IMR-90 (cell line): Measurements from ENCODE around the gene ROBO2. TPM values are rescaled to one million over a fixed set of nuclear protein-coding genes. Genes with fewer than 3 reads are reported as not detected.

Source experiments
- ATAC-seq: fragments of 200-7000 bp; cut with Tn5 transposase; 2 replicates; pipeline ENCODE4 v1.9.1; 2020; ENCODE audit warnings: low read depth, mild to moderate bottlenecking, moderate library complexity
- BruUV-seq: library from RNA; stranded (reverse); fragments of 400-500 nt; replicated peaks from 2 replicates; lab custom pipeline; 2021; lab: Mats Ljungman, UMichigan
- CTCF ChIA-PET: fragments of 300-600 bp; formaldehyde crosslinking; extraction: SDS; loops from one replicate; lab custom pipeline; 2021; ENCODE audit warnings: antibody characterized with exemption; lab: Yijun Ruan, JAX
- POLR2A ChIA-PET: fragments of 300-600 bp; sonication (Branson Sonifier 250); formaldehyde crosslinking; loops from one replicate; lab custom pipeline; 2022; ENCODE audit warnings: antibody characterized with exemption; ENCODE audit not compliant: unreplicated experiment; lab: Charles Lee
- DNase-seq: peaks from one replicate; pipeline ENCODE4 v3.0.0; 2013
- H2AFZ ChIP-seq: replicated peaks from 2 replicates; pipeline ENCODE3; 2013; ENCODE audit warnings: low read length, mild to moderate bottlenecking; ENCODE audit not compliant: poor library complexity
- H2AK5ac ChIP-seq: 2 replicates; pipeline ENCODE4 v1.6.1; 2013; ENCODE audit warnings: low read depth, low read length, inconsistent platforms
- H2AK9ac ChIP-seq: replicated peaks from 2 replicates; pipeline ENCODE3; 2013; ENCODE audit warnings: mild to moderate bottlenecking, low read depth, low read length, moderate library complexity; ENCODE audit not compliant: poor library complexity
- H2BK120ac ChIP-seq: 2 replicates; pipeline ENCODE4 v1.6.1; 2013; ENCODE audit warnings: low read depth, low read length, inconsistent platforms
- H2BK15ac ChIP-seq: 3 replicates; pipeline ENCODE4 v1.6.1; 2013; ENCODE audit warnings: low read depth, low read length, inconsistent platforms
- H2BK20ac ChIP-seq: 2 replicates; pipeline ENCODE4 v1.6.1; 2013; ENCODE audit warnings: low read depth, mild to moderate bottlenecking, inconsistent platforms, low read length, moderate library complexity
- H2BK5ac ChIP-seq: 2 replicates; pipeline ENCODE4 v1.6.1; 2013; ENCODE audit warnings: mild to moderate bottlenecking, low read depth, low read length, inconsistent platforms; ENCODE audit not compliant: poor library complexity, severe bottlenecking
- H3K14ac ChIP-seq: replicated peaks from 2 replicates; pipeline ENCODE4 v1.6.1; 2013; ENCODE audit warnings: low read depth, low read length, inconsistent platforms
- H3K18ac ChIP-seq: 2 replicates; pipeline ENCODE4 v1.6.1; 2013; ENCODE audit warnings: low read depth, low read length, control low read depth
- H3K23ac ChIP-seq: 2 replicates; pipeline ENCODE4 v1.6.1; 2013; ENCODE audit warnings: low read depth, low read length, inconsistent platforms
- H3K27ac ChIP-seq: 2 replicates; pipeline ENCODE4 v1.5.1; 2013; ENCODE audit warnings: mild to moderate bottlenecking, control low read depth, low read length; ENCODE audit not compliant: insufficient read depth
- H3K27me3 ChIP-seq: 2 replicates; pipeline ENCODE4 v1.6.1; 2013; ENCODE audit warnings: low read length; ENCODE audit not compliant: control insufficient read depth, insufficient read depth
- H3K36me3 ChIP-seq: 2 replicates; pipeline ENCODE4 v1.6.1; 2013; ENCODE audit warnings: low read length, mixed read lengths; ENCODE audit not compliant: control insufficient read depth, insufficient read depth
- H3K4ac ChIP-seq: 2 replicates; pipeline ENCODE4 v1.6.1; 2013; ENCODE audit warnings: low read depth, low read length, inconsistent platforms
- H3K4me1 ChIP-seq: 2 replicates; pipeline ENCODE4 v1.6.1; 2013; ENCODE audit warnings: low read length, mixed read lengths; ENCODE audit not compliant: control insufficient read depth, insufficient read depth
- H3K4me2 ChIP-seq: 2 replicates; pipeline ENCODE4 v1.6.1; 2013; ENCODE audit warnings: low read depth, mild to moderate bottlenecking, control low read depth, low read length, moderate library complexity
- H3K4me3 ChIP-seq: 2 replicates; pipeline ENCODE4 v1.5.1; 2013; ENCODE audit warnings: low read depth, mild to moderate bottlenecking, control low read depth, low read length, moderate library complexity; ENCODE audit not compliant: insufficient read depth
- H3K56ac ChIP-seq: 2 replicates; pipeline ENCODE4 v1.6.1; 2013; ENCODE audit warnings: low read length, inconsistent platforms; ENCODE audit not compliant: insufficient read depth; ENCODE audit errors: extremely low read depth
- H3K79me1 ChIP-seq, 2 experiments: 2 replicates each; pipeline ENCODE4 v1.6.1; 2013; ENCODE audit warnings: low read length in 2 of 2, inconsistent platforms in 1 of 2, low read depth in 1 of 2
- H3K9ac ChIP-seq: 2 replicates; pipeline ENCODE4 v1.6.1; 2013; ENCODE audit warnings: low read depth, low read length, control low read depth
- H3K9me1 ChIP-seq: 2 replicates; pipeline ENCODE4 v1.6.1; 2013; ENCODE audit warnings: low read length, inconsistent platforms; ENCODE audit not compliant: insufficient read depth
- H3K9me3 ChIP-seq: 2 replicates; pipeline ENCODE4 v1.6.1; 2013; ENCODE audit warnings: low read length; ENCODE audit not compliant: control insufficient read depth, insufficient read depth
- H4K20me1 ChIP-seq: 2 replicates; pipeline ENCODE4 v1.6.1; 2013; ENCODE audit warnings: low read length, inconsistent platforms; ENCODE audit not compliant: insufficient read depth
- H4K5ac ChIP-seq: 2 replicates; pipeline ENCODE4 v1.6.1; 2013; ENCODE audit warnings: mild to moderate bottlenecking, low read depth, low read length, control low read depth
- H4K8ac ChIP-seq, 2 experiments: 2 replicates each; pipeline ENCODE4 v1.6.1; 2013; ENCODE audit warnings: low read depth in 2 of 2, low read length in 2 of 2, control low read depth in 1 of 2, inconsistent platforms in 1 of 2
- H4K91ac ChIP-seq: 2 replicates; pipeline ENCODE4 v1.6.1; 2013; ENCODE audit warnings: low read depth, low read length, inconsistent platforms; ENCODE audit not compliant: insufficient read depth
- CEBPB ChIP-seq: IDR thresholded peaks from 2 replicates; pipeline ENCODE4 v1.6.1; 2012; ENCODE audit warnings: low read depth, low read length, improper control_type of control experiment
- MXI1 ChIP-seq: IDR thresholded peaks from 2 replicates; pipeline ENCODE4 v1.6.1; 2012; ENCODE audit warnings: low read depth, mild to moderate bottlenecking, low read length, moderate library complexity, borderline replicate concordance
- WGBS, 2 experiments: methylation state at CpG; one replicate each; pipeline versions ENCODE4 v1.1.5 to v1.1.7; 2013; ENCODE audit warnings: missing lambda C conversion rate in 2 of 2; ENCODE audit not compliant: insufficient read length in 1 of 2; ENCODE audit errors: extremely low coverage in 2 of 2; 5-methylcytosine and 5-hydroxymethylcytosine counted together
- dilution Hi-C: fragments of 300-500 bp; cut with HindIII; formaldehyde crosslinking; loops from one replicate; pipeline ENCODE4 v1.14.3; 2018; ENCODE audit warnings: low sequenced_read_pairs; ENCODE audit not compliant: unreplicated experiment
- in situ Hi-C: fragments of 300-500 bp; cut with MboI; formaldehyde crosslinking; loops from 3 replicates; pipeline ENCODE4 v1.14.3; 2019; ENCODE audit warnings: low sequenced_read_pairs, inconsistent platforms, mixed read lengths
- intact Hi-C: fragments of 100-400 bp; cut with micrococcal nuclease; formaldehyde crosslinking; loops from 2 replicates; pipeline ENCODE4 v1.10.0; 2022
- polyA plus RNA-seq, 3 experiments: library from polyadenylated mRNA; depleted of rRNA; stranded (reverse); fragments of >200 nt; gene quantifications; 2 replicates each; pipeline ENCODE4 v1.2.3, GENCODE V29; 2012; ENCODE audit warnings: low replicate concordance in 1 of 3
- total RNA-seq: library from RNA; depleted of rRNA; stranded (reverse); fragments of >200 nt; gene quantifications from 2 replicates; pipeline ENCODE4 v1.2.3, GENCODE V29; 2012

The ROBO2 gene
- total and polyA plus RNA-seq, 2 of the 4 experiments (the other 2 are of a cell fraction): 9.3 to 14.5 TPM

GRCh38 chr3:77690284-77690845 lies 650.5 kb downstream of the ROBO2 start:
- H2BK5ac ChIP-seq: no peak overlapping the region
- no peak overlapping the region for H4K91ac ChIP-seq
- no peak overlapping the region for H3K14ac ChIP-seq
- H3K4ac ChIP-seq: no peak overlapping the region
- POLR2A ChIA-PET: no interaction called here
- H3K9me3 ChIP-seq: peaks cover 2% of the 10 kb centered on the region; the same call in 1 of the 2 replicates
- TF ChIP-seq CEBPB (no peak), MXI1 (no peak)
- H2AK9ac ChIP-seq: no peak overlapping the region
- H4K5ac ChIP-seq: no peak overlapping the region
- no peak overlapping the region for H2BK20ac ChIP-seq
- intact Hi-C loops (no loop called here), dilution Hi-C loops (no loop called here), in situ Hi-C loops (no loop called here)
- no peaks in the 10 kb centered on the region for H3K4me1 ChIP-seq
- H3K23ac ChIP-seq: no peak overlapping the region
- no TSS peak for BruUV-seq
- H2AK5ac ChIP-seq: no peak overlapping the region
- CTCF ChIA-PET: no interaction called here
- H4K8ac ChIP-seq: no peak overlapping the region
- H3K18ac ChIP-seq: no peak overlapping the region
- H3K9me1 ChIP-seq: no peaks in the 10 kb centered on the region
- DNase-seq (no peak), ATAC-seq (no peak)
- no peaks in the 10 kb centered on the region for H4K20me1 ChIP-seq
- no peak overlapping the region for H2AFZ ChIP-seq
- H3K27ac ChIP-seq: no peak overlapping the region
- no peak overlapping the region for H3K4me2 ChIP-seq
- no peak overlapping the region for H3K9ac ChIP-seq
- 33% methylated on average over 1 of the region's 7 CpGs; no CpG with 5 or more reads in 1 of the 2 experiments for WGBS, 2 experiments
- H2BK15ac ChIP-seq: no peak overlapping the region
- H3K56ac ChIP-seq: no peak overlapping the region
- H3K4me3 ChIP-seq: no peak overlapping the region
- no peak overlapping the region for H2BK120ac ChIP-seq
- no peaks in the 10 kb centered on the region for H3K79me1 ChIP-seq
- H3K36me3 ChIP-seq: no peaks in the 10 kb centered on the region
- H3K27me3 ChIP-seq: no peaks in the 10 kb centered on the region
